Kidney (tissue), 14 donors: ENCODE data around the gene C3orf22. TPM values are rescaled to one million over a fixed set of nuclear protein-coding genes. Genes with fewer than 3 reads are reported as not detected.

ENCODE experiments used
- DNase-seq, 5 donors: peaks; one replicate each; pipeline ENCODE4 v3.0.0-alpha.2; 2013 to 2020
- FAIRE-seq: peaks from 2 replicates; lab custom pipeline; 2012; peaks lifted over from hg19 to GRCh38; lab: Jason Lieb, UNC
- H3K27ac ChIP-seq, 2 donors: one replicate each; pipeline ENCODE4 v1.7.0; 2013; ENCODE audit warnings: low read depth in 2 of 2, low read length in 2 of 2, inconsistent platforms in 1 of 2
- H3K27me3 ChIP-seq: one replicate; pipeline ENCODE4 v1.7.1; 2013; ENCODE audit warnings: low read length, inconsistent platforms; ENCODE audit not compliant: control insufficient read depth, insufficient read depth
- H3K36me3 ChIP-seq, 3 donors: one replicate each; pipeline versions ENCODE4 v1.7.0 to v1.7.1; 2013; ENCODE audit warnings: low read length in 3 of 3, control low read depth in 1 of 3, inconsistent platforms in 1 of 3; ENCODE audit not compliant: insufficient read depth in 3 of 3, control insufficient read depth in 2 of 3
- H3K4me1 ChIP-seq, 3 donors: one replicate each; pipeline versions ENCODE4 v1.7.0 to v1.7.1; 2013; ENCODE audit warnings: low read length in 3 of 3, inconsistent platforms in 1 of 3, low read depth in 1 of 3; ENCODE audit not compliant: control insufficient read depth in 2 of 3, insufficient read depth in 2 of 3
- H3K4me3 ChIP-seq, 3 donors: one replicate each; pipeline versions ENCODE4 v1.7.0 to v1.8.1; 2013; ENCODE audit warnings: low read length in 3 of 3, control low read depth in 1 of 3, inconsistent platforms in 1 of 3
- H3K9ac ChIP-seq, 3 donors: one replicate each; pipeline versions ENCODE4 v1.7.0 to v1.7.1; 2013; ENCODE audit warnings: low read length in 3 of 3, control low read depth in 1 of 3, inconsistent platforms in 1 of 3
- H3K9me3 ChIP-seq, 3 donors: one replicate each; pipeline versions ENCODE4 v1.7.0 to v1.7.1; 2013; ENCODE audit warnings: low read length in 3 of 3, control low read depth in 1 of 3, inconsistent platforms in 1 of 3; ENCODE audit not compliant: control insufficient read depth in 2 of 3, insufficient read depth in 1 of 3
- intact Hi-C: fragments of 100-400 bp; cut with DNase I; formaldehyde crosslinking; loops from one replicate; pipeline ENCODE4 v1.11.1; 2022
- polyA plus RNA-seq: library from polyadenylated mRNA; stranded (reverse); fragments of 350-450 nt; fragmentation: Illumina TruSeq; extraction: RNeasy Lipid Tissue Mini Kit (QIAGEN cat#74804); gene quantifications from one replicate; pipeline ENCODE4 v1.2.3, GENCODE V29; 2014; ENCODE audit warnings: low read depth, low replicate concordance; ENCODE audit not compliant: insufficient read depth
- total RNA-seq: library from RNA; stranded (reverse); fragmentation: NEBNext Ultra II Directional; extraction: Animal tissue kit (Norgen Biotek cat#: 25700); gene quantifications from one replicate; pipeline ENCODE4 v1.2.1, GENCODE V29; 2021
- TF ChIP-seq, protein P1 (sequence below): IDR thresholded peaks from 3 replicates; pipeline ENCODE4 v1.5.1; 2012; ENCODE audit warnings: mild to moderate bottlenecking, moderate library complexity, borderline replicate concordance; ENCODE audit not compliant: insufficient read depth; ENCODE audit errors: extremely low read depth
- donor health status: control.
- donor health status: control.
- donor health status: control.
- donor health status: control.
- donor health status: control.
- donor health status: DM: yes; HTN: yes; CAD: no.
- donor health status: Normal renal cell carcinoma (clear cell type).

The C3orf22 gene
- total and polyA plus RNA-seq, 2 donors from 2014 or later = not detected

DNA sequence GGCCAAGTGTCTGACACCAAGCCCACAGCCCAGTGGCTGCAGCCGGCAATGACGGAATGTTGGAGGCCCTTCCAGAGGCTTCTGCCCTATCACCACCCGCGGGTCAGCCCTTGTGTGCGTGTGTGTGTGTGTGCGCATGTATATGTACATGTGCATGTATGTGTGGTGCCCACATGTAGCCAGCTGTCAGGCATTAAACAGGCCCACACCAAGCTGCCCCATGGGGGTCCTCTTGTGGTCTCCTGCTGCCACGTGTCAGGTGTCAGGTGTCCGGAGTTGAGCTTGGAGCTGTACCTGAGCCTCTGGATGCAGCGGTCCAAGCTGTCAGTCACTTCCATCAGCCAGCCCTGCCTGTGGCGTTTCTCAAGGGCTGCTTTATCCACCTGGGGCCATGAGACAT lies 55.0 kb downstream of the C3orf22 start:
- TF ChIP-seq, protein P1, sequence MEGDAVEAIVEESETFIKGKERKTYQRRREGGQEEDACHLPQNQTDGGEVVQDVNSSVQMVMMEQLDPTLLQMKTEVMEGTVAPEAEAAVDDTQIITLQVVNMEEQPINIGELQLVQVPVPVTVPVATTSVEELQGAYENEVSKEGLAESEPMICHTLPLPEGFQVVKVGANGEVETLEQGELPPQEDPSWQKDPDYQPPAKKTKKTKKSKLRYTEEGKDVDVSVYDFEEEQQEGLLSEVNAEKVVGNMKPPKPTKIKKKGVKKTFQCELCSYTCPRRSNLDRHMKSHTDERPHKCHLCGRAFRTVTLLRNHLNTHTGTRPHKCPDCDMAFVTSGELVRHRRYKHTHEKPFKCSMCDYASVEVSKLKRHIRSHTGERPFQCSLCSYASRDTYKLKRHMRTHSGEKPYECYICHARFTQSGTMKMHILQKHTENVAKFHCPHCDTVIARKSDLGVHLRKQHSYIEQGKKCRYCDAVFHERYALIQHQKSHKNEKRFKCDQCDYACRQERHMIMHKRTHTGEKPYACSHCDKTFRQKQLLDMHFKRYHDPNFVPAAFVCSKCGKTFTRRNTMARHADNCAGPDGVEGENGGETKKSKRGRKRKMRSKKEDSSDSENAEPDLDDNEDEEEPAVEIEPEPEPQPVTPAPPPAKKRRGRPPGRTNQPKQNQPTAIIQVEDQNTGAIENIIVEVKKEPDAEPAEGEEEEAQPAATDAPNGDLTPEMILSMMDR = no peak
- Histone ChIP-seq H3K27me3 (no peaks in the 10 kb centered on the region), H3K4me1 (no peaks in the 10 kb centered on the region), H3K4me3 (no peak overlapping the region), H3K27ac (no peak overlapping the region), H3K9me3 (no peaks in the 10 kb centered on the region), H3K36me3 (no peaks in the 10 kb centered on the region), H3K9ac (no peak overlapping the region)
- FAIRE-seq (no peak), DNase-seq (no peak)
- intact Hi-C loops = no loop called here

DNA sequence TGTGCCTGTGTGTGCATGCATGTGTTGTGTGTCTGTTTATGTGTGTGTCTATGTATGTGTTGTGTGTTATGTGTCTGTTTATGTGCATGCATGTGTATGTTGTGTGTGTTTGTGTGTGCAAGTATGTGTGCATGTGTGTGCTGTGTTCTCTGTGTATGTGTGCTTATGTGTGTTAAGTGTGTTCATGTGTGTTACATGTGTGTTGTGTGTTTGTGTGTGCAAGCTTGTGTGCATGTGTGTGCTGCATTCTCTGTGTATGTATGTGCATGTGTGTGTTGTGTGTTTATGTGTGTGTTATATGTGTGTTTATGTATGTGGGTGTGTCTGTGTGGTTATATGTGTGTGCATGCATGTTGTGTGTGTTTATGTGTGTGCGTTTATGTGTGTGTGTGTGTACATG lies 56.1 kb downstream of the C3orf22 start:
- Histone ChIP-seq H3K4me3 (peak overlapping the region in 1 of 3 donors; percentile 19), H3K27me3 (no peaks in the 10 kb centered on the region), H3K9ac (no peak overlapping the region), H3K36me3 (no peaks in the 10 kb centered on the region), H3K9me3 (no peaks in the 10 kb centered on the region), H3K27ac (no peak overlapping the region), H3K4me1 (no peaks in the 10 kb centered on the region)
- no peak for FAIRE-seq
- no peak for DNase-seq
- intact Hi-C loops = no loop called here
- TF ChIP-seq, protein P1 = no peak

DNA sequence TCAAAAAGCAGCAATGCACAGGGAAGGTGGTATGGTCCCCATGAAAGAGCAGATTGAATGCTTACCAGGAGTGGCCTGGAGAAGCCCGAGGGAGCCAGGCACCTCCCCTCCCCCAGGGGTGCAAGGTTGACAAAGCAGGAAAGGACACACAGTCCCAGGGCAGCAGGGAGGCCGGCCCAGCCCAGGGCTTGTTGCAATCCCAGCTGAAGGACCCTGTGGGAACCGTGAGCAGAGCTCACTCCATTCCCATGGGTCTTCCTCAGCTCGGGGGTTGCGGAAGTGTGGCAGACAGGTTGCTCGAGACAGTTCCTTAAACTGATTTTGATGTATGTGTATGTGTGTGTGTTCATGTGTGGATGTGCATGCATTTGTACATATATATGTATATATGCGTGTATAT lies 57.0 kb downstream of the C3orf22 start:
- no peak for FAIRE-seq

More for the DNA sequence above, 57.0 kb downstream of the C3orf22 start:
- TF ChIP-seq, protein P1 = no peak
- Histone ChIP-seq H3K27ac (no peak overlapping the region), H3K4me3 (no peak overlapping the region), H3K27me3 (no peaks in the 10 kb centered on the region), H3K4me1 (no peaks in the 10 kb centered on the region), H3K9me3 (no peaks in the 10 kb centered on the region), H3K9ac (no peak overlapping the region), H3K36me3 (no peaks in the 10 kb centered on the region)
- DNase-seq = peak in 1 of 5 donors; percentile 50
- intact Hi-C loops = no loop called here
